Measurements from ENCODE around the gene TXNDC16.

TXNDC16 gene

DNA sequence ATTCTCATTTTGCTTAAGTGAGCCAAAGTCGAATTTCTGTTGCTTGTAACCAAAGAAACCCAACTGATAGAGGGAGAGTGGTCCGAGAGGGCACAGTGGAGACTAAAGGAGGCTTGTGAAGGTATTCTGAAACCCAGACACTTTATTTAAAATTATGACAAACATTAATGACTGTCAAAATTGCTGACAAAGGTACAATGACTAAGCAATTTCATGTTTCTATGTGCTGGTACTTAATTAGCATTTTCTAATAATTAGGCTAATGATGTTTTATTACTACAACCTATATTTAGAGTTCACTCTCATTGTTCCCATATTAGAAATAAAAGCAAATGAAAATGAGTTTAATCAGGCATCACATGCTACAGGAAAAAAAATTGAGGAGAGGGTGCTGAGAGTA, 121.8 kb downstream of the TXNDC16 start:
- H3K27ac ChIP-seq (ENCODE audit: low read depth, low read length), result no peak overlapping the region
- no peak overlapping the region for H3K9ac ChIP-seq (ENCODE audit: low read length)
- no peaks in the 10 kb centered on the region for H3K4me1 ChIP-seq (ENCODE audit: control insufficient read depth, insufficient read depth, low read length)
- no peaks in the 10 kb centered on the region for H3K27me3 ChIP-seq (ENCODE audit: control insufficient read depth, insufficient read depth, low read length)
- no peak overlapping the region for H3K4me3 ChIP-seq (ENCODE audit: low read length)
- H3K36me3 ChIP-seq (ENCODE audit: control insufficient read depth, insufficient read depth, low read length), result no peaks in the 10 kb centered on the region

DNA sequence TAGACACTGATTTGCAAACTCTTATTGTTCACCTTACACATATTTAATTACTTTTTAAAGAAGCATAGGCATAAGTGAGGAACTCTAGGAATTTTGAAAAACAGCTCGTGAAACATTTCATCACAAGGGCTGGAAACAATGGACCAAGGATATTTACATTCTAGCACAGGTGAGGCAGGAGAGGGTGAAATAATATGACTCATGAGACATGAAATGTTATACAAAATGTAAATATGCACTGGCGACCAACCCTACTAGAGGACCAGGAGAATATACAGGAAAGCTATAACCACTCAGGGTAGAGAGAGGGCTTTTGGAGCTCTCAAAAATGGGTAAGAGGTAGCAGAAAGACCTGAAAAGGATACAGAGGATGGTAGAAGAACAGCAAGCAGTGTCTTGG, 122.9 kb downstream of the TXNDC16 start:
- H3K4me3 ChIP-seq (ENCODE audit: low read length), result no peak overlapping the region
- H3K36me3 ChIP-seq (ENCODE audit: control insufficient read depth, insufficient read depth, low read length), result no peaks in the 10 kb centered on the region
- no peaks in the 10 kb centered on the region for H3K4me1 ChIP-seq (ENCODE audit: control insufficient read depth, insufficient read depth, low read length)
- H3K27ac ChIP-seq (ENCODE audit: low read depth, low read length), result no peak overlapping the region
- no peaks in the 10 kb centered on the region for H3K27me3 ChIP-seq (ENCODE audit: control insufficient read depth, insufficient read depth, low read length)
- no peak overlapping the region for H3K9ac ChIP-seq (ENCODE audit: low read length)

DNA sequence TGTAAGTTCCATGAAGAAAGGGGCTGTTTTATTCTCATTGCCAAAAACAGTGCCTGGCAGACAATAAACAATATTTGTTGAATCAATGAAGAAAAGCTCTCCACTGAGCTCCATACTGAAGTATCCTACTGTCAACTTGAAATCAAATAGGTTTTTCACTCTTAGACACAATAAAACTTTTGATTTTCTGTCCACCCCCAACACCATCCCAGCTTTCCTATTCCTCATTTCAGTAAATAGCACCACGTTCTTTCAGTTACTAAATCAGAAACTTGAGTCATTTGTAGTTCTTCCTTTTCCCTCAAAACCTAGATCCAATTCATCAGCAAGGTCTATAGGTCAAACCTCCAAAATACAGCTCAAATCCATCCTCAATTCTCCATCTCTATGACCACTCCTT, 124.8 kb downstream of the TXNDC16 start:
- Histone ChIP-seq H3K27me3 (ENCODE audit: control insufficient read depth, insufficient read depth, low read length) (no peaks in the 10 kb centered on the region), H3K36me3 (ENCODE audit: control insufficient read depth, insufficient read depth, low read length) (no peaks in the 10 kb centered on the region), H3K4me3 (ENCODE audit: low read length) (no peak overlapping the region), H3K27ac (ENCODE audit: low read depth, low read length) (no peak overlapping the region), H3K9ac (ENCODE audit: low read length) (no peak overlapping the region), H3K4me1 (ENCODE audit: control insufficient read depth, insufficient read depth, low read length) (no peaks in the 10 kb centered on the region)

DNA sequence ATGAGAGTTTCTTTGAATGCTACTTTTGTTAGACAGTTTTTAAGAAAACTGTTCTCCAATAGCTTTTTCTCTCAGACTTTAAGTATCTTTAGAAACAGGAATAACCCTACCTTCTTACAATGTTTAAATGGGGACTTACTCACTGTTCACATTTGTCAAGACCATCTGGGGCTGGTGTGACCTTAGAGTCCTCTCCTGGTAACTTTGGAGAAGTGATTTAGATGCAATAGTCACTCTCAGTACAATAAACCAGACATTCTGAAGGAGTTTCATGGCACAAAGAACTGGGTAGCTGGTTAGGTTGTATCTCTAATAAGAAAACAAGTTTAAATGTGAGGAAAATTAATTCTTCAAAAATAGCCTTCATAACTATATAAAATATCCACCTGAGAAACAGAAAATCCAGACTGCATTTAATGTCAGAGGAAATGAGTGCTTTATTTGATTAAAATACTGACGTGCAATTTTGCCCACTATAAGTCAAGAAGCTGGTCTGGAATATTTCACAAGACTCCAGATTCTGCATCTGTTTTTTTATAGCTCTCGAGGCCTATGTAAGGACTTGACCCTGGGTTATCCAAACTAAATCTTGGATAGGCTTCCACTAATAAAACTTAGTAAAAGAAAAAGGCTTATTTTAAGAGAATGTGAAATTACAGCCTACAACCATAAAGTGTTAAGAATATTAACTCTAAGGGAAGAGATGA, 129.5 kb downstream of the TXNDC16 start:
- Histone ChIP-seq H3K36me3 (ENCODE audit: control insufficient read depth, insufficient read depth, low read length) (no peaks in the 10 kb centered on the region), H3K27me3 (ENCODE audit: control insufficient read depth, insufficient read depth, low read length) (no peaks in the 10 kb centered on the region), H3K4me1 (ENCODE audit: control insufficient read depth, insufficient read depth, low read length) (no peaks in the 10 kb centered on the region), H3K9ac (ENCODE audit: low read length) (no peak overlapping the region), H3K4me3 (ENCODE audit: low read length) (no peak overlapping the region), H3K27ac (ENCODE audit: low read depth, low read length) (no peak overlapping the region)

DNA sequence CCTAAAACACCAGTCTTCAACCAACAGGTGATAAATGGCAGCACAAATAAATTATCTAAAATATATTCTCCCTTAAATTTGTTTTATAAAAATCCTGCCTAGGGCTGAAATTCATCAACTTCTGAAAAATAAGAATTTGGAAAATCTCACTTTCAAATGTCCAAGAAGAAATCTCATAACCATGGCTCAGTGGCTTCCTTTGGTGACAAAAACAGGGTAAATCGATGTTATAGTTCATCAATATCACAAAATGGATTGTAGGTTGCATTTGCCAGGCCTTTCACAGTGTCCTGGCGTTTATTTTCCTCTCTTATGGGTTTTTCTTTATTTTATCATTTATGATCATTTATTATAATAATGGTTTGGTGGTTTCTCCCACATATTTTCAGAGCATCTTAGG, 135.2 kb downstream of the TXNDC16 start:
- Histone ChIP-seq H3K27ac (ENCODE audit: low read depth, low read length) (no peak overlapping the region), H3K27me3 (ENCODE audit: control insufficient read depth, insufficient read depth, low read length) (no peaks in the 10 kb centered on the region), H3K9ac (ENCODE audit: low read length) (no peak overlapping the region), H3K4me1 (ENCODE audit: control insufficient read depth, insufficient read depth, low read length) (no peaks in the 10 kb centered on the region), H3K36me3 (ENCODE audit: control insufficient read depth, insufficient read depth, low read length) (no peaks in the 10 kb centered on the region), H3K4me3 (ENCODE audit: low read length) (no peak overlapping the region)

DNA sequence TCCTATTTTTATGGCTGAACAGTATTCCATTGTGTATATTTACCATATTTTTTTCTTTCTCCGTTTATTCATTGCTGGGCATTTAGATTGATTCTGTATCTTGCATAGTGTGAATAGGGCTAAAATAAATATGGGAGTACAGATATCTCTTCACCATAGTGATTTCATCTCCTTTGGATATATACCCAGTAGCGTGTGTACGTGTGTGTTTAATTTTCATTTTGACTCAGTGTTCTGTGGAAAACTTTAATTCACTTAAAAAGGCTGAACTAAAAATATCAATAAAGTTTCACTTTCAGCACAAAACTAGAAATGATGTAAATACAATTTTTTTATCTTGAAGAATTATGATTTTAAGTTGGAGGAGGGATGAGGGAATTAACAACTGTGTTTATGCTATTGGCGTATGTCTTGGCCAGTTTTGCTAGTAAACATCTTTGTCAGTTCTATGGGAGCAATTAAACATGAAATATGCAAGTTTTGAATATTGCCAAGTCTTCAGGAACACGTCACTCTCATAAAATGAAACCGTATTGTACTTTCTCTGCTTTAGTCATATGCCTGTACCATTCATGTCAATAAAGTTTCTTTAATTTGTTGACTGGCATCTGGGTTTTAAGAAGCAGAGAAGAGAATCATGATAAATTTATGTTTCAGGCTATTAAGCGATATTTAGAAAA, 138.4 kb downstream of the TXNDC16 start:
- Histone ChIP-seq H3K27me3 (ENCODE audit: control insufficient read depth, insufficient read depth, low read length) (no peaks in the 10 kb centered on the region), H3K27ac (ENCODE audit: low read depth, low read length) (no peak overlapping the region), H3K4me1 (ENCODE audit: control insufficient read depth, insufficient read depth, low read length) (no peaks in the 10 kb centered on the region), H3K36me3 (ENCODE audit: control insufficient read depth, insufficient read depth, low read length) (no peaks in the 10 kb centered on the region), H3K4me3 (ENCODE audit: low read length) (no peak overlapping the region), H3K9ac (ENCODE audit: low read length) (no peak overlapping the region)

DNA sequence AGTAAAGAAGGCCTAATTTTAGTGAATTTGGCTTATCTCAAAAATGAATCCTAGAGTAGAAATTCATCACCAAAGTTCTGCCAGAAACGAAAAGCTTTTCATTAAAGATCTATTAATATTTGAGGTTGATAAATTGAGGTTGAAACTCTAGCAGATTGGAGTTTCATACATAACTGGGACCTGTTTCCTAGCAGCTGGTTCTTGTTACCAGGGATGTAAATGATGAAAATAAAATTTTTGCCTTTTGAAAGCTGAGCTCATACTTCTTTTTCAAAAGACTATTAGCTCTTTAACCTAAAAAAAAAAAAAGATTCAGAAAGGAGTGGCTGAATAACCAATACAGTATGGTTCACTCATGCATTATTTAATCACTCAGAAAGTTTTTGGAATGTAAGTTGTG, 139.9 kb downstream of the TXNDC16 start:
- H3K4me3 ChIP-seq (ENCODE audit: low read length), result no peak overlapping the region
- no peaks in the 10 kb centered on the region for H3K36me3 ChIP-seq (ENCODE audit: control insufficient read depth, insufficient read depth, low read length)
- no peaks in the 10 kb centered on the region for H3K27me3 ChIP-seq (ENCODE audit: control insufficient read depth, insufficient read depth, low read length)
- no peak overlapping the region for H3K27ac ChIP-seq (ENCODE audit: low read depth, low read length)
- no peaks in the 10 kb centered on the region for H3K4me1 ChIP-seq (ENCODE audit: control insufficient read depth, insufficient read depth, low read length)
- no peak overlapping the region for H3K9ac ChIP-seq (ENCODE audit: low read length)

DNA sequence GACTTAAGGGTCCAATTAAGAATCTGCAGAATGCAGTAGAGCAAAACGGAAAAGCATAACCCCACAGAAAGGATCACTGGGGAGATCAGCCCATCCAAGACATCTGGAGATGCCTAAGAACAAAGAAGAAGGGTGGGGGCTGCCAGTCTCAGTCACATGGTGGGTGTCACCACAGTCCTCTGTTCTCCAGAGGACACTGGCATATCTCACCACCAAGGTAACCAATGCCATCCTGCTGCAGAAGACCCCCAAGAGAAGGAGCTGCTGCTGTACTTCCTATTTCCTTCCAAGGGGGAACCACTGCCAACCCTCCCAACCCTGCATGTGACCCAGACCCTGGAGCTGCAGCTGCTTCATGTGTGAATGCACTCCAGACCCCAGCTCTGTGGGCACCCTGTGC, 147.0 kb downstream of the TXNDC16 start:
- Histone ChIP-seq H3K9ac (ENCODE audit: low read length) (no peak overlapping the region), H3K4me3 (ENCODE audit: low read length) (no peak overlapping the region), H3K36me3 (ENCODE audit: control insufficient read depth, insufficient read depth, low read length) (no peaks in the 10 kb centered on the region)

DNA sequence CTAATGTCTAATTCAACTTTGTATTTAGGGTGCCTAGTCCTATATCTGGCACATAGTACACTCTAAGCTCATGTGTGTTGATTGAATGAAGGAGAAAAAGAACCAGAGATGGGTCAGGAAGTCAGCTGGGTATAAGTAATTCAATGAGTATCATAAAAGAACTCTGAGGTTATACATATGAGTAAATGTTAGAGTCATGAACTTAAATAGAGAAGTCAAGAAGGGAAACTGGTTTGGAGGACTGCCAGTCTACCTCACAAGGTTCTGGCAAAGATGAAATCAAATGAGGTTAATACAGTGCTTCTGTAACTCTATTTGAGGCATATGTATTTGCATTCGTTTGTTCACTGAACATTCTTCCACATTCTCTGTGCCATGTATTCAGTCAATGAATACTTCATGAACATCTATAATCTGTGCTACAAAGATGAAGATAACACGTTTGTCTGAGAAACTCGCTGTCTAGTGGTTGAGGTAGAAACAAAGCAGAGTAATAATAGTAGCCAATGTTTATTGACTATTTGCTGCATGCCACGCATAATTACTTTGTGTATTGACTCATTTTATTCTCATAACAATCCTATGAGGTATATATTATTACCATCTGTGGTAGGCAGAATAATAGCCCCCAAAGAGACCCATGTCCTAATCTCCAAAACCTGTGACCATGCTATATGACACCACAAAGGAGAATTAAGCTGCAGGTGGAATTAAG, 149.3 kb downstream of the TXNDC16 start:
- Histone ChIP-seq H3K4me1 (ENCODE audit: control insufficient read depth, insufficient read depth, low read length) (peaks cover 3% of the 10 kb centered on the region), H3K27ac (ENCODE audit: low read depth, low read length) (no peak overlapping the region), H3K9ac (ENCODE audit: low read length) (no peak overlapping the region), H3K4me3 (ENCODE audit: low read length) (no peak overlapping the region), H3K36me3 (ENCODE audit: control insufficient read depth, insufficient read depth, low read length) (no peaks in the 10 kb centered on the region), H3K27me3 (ENCODE audit: control insufficient read depth, insufficient read depth, low read length) (no peaks in the 10 kb centered on the region)

More for the DNA sequence above, 147.0 kb downstream of the TXNDC16 start:
- no peak overlapping the region for H3K27ac ChIP-seq (ENCODE audit: low read depth, low read length)
- H3K4me1 ChIP-seq (ENCODE audit: control insufficient read depth, insufficient read depth, low read length), result no peaks in the 10 kb centered on the region
- H3K27me3 ChIP-seq (ENCODE audit: control insufficient read depth, insufficient read depth, low read length), result no peaks in the 10 kb centered on the region

DNA sequence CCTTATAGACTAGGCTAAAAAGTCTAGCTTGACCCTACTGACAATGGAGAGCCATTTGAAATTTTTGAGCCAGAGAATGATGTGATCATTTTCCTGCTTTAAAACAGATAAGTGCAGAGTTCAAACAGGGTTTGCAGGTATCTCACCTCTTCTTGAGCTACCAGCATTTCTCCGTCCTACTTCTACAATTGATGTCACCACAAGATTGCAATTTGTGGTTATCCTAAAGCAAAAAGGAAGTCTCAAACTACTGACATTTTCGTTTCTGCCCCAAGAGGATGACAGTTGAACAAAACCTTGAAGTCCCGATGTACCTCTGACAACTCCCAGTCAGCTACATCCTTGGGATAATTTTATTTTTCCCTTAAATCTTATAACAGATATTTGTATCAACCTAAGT, 151.5 kb downstream of the TXNDC16 start:
- H3K27ac ChIP-seq (ENCODE audit: low read depth, low read length), result no peak overlapping the region
- no peak overlapping the region for H3K4me3 ChIP-seq (ENCODE audit: low read length)

DNA sequence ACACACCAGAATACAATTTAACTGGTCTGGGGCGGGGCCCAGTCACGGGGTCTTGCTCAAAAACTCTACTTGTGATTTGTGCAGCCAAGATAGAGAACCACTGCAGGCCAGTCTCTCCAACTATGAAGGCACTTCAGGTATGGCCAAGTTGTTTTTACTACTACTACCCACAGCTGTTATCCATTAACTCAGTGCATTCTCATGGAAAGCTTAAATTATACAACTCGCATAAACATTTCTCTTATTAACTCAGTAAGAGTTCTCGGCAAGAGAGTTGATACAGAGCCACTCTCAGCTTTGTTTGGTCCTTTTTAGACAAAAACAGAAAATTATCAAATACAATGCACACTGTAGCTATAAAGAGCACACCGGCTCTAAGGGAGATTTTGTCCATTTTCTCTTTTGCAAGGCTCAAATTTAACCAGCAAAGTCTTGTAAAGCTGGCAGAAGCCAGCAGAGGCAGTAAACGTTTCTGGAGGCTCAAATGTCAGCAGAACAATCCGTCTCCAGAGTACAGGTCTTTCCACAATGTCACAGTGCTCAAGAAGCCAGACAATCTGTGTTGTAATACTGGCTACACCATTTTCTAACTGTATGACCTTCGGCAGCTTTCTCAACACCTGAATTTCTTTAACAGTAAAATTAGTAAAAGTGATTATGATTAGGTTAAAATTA, 152.2 kb downstream of the TXNDC16 start:
- Histone ChIP-seq H3K4me1 (ENCODE audit: control insufficient read depth, insufficient read depth, low read length) (peaks cover 3% of the 10 kb centered on the region), H3K4me3 (ENCODE audit: low read length) (no peak overlapping the region), H3K27me3 (ENCODE audit: control insufficient read depth, insufficient read depth, low read length) (no peaks in the 10 kb centered on the region), H3K9ac (ENCODE audit: low read length) (no peak overlapping the region), H3K36me3 (ENCODE audit: control insufficient read depth, insufficient read depth, low read length) (no peaks in the 10 kb centered on the region), H3K27ac (ENCODE audit: low read depth, low read length) (no peak overlapping the region)

More for the DNA sequence above, 151.5 kb downstream of the TXNDC16 start:
- H3K36me3 ChIP-seq (ENCODE audit: control insufficient read depth, insufficient read depth, low read length), result no peaks in the 10 kb centered on the region
- H3K9ac ChIP-seq (ENCODE audit: low read length), result no peak overlapping the region
- peaks cover 3% of the 10 kb centered on the region for H3K4me1 ChIP-seq (ENCODE audit: control insufficient read depth, insufficient read depth, low read length)
- H3K27me3 ChIP-seq (ENCODE audit: control insufficient read depth, insufficient read depth, low read length), result no peaks in the 10 kb centered on the region

DNA sequence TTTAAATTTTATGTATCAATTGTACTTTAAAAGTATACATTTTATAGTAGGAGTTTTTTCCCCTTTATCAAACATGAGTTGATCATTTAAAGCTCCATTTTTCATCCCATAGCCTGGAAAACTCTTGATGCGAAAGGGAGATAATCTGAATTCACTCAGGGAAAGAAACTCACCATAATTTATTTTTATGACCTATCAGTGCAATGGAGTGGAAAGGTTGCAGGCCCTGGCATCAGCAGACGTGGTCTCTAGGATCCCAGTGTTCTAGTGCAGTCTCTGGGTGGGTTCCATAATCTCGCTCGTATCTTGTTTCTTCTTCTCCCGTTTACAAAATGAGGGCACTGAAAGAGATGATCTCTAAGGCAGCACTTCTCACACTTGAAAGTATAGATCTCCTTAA, 153.2 kb downstream of the TXNDC16 start:
- Histone ChIP-seq H3K4me1 (ENCODE audit: control insufficient read depth, insufficient read depth, low read length) (peaks cover 3% of the 10 kb centered on the region), H3K27ac (ENCODE audit: low read depth, low read length) (no peak overlapping the region), H3K9ac (ENCODE audit: low read length) (no peak overlapping the region), H3K27me3 (ENCODE audit: control insufficient read depth, insufficient read depth, low read length) (no peaks in the 10 kb centered on the region), H3K36me3 (ENCODE audit: control insufficient read depth, insufficient read depth, low read length) (no peaks in the 10 kb centered on the region), H3K4me3 (ENCODE audit: low read length) (no peak overlapping the region)

All from rectal smooth muscle tissue (tissue), 1 donor.